ENCODE data around the gene ANKRD53.
A peak's percentile ranks its signal among the peaks of the same experiment; 100 is the strongest.
"Not testable (repeated sequence)": the region's sequence is repeated elsewhere in the genome, so short reads cannot be mapped to it uniquely, and the experiment has no call there.

ANKRD53 gene

DNA sequence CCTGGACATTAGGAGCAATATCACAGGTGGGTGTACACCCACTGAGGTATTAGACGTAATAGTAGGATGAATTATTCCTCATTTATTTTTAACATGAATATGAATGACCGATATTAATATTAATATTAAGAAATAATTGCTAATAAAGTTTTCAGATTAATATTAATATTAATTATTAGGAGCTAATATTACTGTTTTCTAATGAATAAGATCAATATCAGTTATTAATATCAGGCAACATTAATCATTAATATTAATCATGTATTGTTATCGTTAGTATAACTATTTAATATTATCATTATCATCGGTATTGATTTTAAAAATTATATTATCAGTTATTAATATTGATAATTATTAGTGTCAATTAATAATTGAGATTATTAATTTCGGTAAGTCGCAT, 41.6 kb downstream of the ANKRD53 start:
- not testable (repeated sequence) for DNase-seq

DNA sequence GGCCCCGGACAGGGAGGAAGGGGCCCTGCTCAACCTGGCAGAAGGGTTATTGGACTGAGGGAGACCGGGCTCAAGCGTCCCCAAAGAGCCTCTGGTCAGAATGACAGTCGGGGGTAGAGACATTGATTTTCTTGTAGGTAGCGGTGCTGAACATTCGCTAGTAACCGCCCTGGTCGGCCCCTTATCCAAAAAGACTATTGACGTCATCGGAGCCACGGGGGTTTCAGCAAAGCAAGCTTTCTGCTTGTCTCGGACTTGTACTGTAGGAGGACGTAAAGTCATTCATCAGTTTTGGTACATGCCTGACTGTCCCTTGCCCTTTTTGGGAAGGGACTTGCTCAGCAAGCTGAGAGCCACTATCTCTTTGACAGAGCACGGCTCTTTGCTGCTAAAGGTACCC, 43.0 kb downstream of the ANKRD53 start:
- not testable (repeated sequence) for DNase-seq

DNA sequence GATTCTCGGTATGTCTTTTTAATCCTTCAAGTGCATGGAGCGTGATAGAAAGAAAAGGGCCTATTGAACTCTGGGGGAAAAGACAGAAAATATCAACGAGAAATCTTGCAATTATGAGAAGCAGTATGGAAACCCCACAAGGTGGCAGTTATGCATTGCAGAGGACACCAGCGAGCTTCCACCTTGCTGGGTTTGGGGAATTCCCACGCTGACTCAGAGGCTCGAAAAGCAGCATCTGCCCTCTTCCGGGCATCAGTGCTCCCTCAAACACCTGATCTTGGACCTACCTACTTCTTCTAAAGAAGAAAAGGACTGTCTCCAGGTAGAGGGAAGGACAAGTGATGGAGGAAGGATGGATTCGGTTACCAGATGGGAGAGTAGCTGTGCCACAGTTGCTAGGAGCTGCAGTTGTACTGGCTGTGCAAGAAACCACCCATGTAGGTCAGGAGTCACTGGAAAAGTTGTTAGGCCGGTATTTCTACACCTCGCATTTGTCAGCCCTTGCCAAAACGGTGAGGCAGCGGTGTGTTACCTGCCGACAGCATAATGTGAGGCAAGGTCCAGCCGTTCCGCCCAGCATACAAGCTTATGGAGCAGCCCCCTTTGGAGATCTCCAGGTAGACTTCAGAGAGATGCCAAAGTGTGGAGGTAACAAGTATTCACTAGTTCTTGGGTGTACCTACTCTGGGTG, 45.3 kb downstream of the ANKRD53 start:
- peak; percentile 79 for DNase-seq

Measured in activated CD4-positive, alpha-beta T cell treated with anti-CD3 and anti-CD28 coated beads, Interleukin-10, Interleukin-2, amounts not matched to agents 100 ng/mL and 50 ng/mL, durations not matched to agents 16 hours and 8 hours (primary cell).